ENCODE results near the gene CCL16.

GRCh38 chr17:36019423-36019822, 38.1 kb upstream of the CCL16 start:
- TF ChIP-seq, protein P1, sequence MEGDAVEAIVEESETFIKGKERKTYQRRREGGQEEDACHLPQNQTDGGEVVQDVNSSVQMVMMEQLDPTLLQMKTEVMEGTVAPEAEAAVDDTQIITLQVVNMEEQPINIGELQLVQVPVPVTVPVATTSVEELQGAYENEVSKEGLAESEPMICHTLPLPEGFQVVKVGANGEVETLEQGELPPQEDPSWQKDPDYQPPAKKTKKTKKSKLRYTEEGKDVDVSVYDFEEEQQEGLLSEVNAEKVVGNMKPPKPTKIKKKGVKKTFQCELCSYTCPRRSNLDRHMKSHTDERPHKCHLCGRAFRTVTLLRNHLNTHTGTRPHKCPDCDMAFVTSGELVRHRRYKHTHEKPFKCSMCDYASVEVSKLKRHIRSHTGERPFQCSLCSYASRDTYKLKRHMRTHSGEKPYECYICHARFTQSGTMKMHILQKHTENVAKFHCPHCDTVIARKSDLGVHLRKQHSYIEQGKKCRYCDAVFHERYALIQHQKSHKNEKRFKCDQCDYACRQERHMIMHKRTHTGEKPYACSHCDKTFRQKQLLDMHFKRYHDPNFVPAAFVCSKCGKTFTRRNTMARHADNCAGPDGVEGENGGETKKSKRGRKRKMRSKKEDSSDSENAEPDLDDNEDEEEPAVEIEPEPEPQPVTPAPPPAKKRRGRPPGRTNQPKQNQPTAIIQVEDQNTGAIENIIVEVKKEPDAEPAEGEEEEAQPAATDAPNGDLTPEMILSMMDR (IDR thresholded peaks at IDR 0.05; ENCODE audit: insufficient read depth, low read length, poor library complexity, severe bottlenecking): no peak
- TF ChIP-seq EZH2phosphoT487 (conservative IDR thresholded peaks at IDR 0.05; ENCODE audit: low read length): no peak

All from SU-DHL-6 (cell line).